H9 (cell line): ENCODE measurements around the gene ZNF407. TPM values are rescaled to one million over a fixed set of nuclear protein-coding genes. Genes with fewer than 3 reads are reported as not detected.

Experiments
- DNase-seq: peaks from one replicate; pipeline ENCODE4 v3.0.0-alpha.2; 2017
- H2AFZ ChIP-seq: one replicate; pipeline ENCODE4 v1.6.1; 2013; ENCODE audit warnings: mild to moderate bottlenecking, low read length, control low read depth, moderate library complexity
- H2AK5ac ChIP-seq: 2 replicates; pipeline ENCODE4 v1.6.1; 2013; ENCODE audit warnings: low read length, control low read depth, mixed read lengths; ENCODE audit not compliant: insufficient read length
- H2BK120ac ChIP-seq: one replicate; pipeline ENCODE4 v1.6.1; 2013; ENCODE audit warnings: low read depth, mild to moderate bottlenecking, low read length, control low read depth, inconsistent platforms; ENCODE audit not compliant: poor library complexity, severe bottlenecking
- H2BK12ac ChIP-seq: 2 replicates; pipeline ENCODE4 v1.6.1; 2013; ENCODE audit warnings: low read length, control low read depth, mixed read lengths, low read depth; ENCODE audit not compliant: insufficient read length
- H2BK15ac ChIP-seq: 2 replicates; pipeline ENCODE4 v1.6.1; 2013; ENCODE audit warnings: low read depth, low read length, control low read depth
- H2BK20ac ChIP-seq: one replicate; pipeline ENCODE4 v1.6.1; 2013; ENCODE audit warnings: low read depth, mild to moderate bottlenecking, low read length, control low read depth, inconsistent platforms; ENCODE audit not compliant: poor library complexity, severe bottlenecking
- H2BK5ac ChIP-seq: 2 replicates; pipeline ENCODE4 v1.6.1; 2013; ENCODE audit warnings: low read length, control low read depth, mixed read lengths; ENCODE audit not compliant: insufficient read length
- H3K14ac ChIP-seq: 2 replicates; pipeline ENCODE4 v1.6.1; 2013; ENCODE audit warnings: low read length, control low read depth; ENCODE audit not compliant: insufficient read depth
- H3K18ac ChIP-seq: 2 replicates; pipeline ENCODE4 v1.6.1; 2013; ENCODE audit warnings: low read depth, mild to moderate bottlenecking, mixed read lengths, low read length, control low read depth; ENCODE audit not compliant: insufficient read length
- H3K23ac ChIP-seq: 2 replicates; pipeline ENCODE4 v1.6.1; 2013; ENCODE audit warnings: low read length, control low read depth, mixed read lengths, low read depth; ENCODE audit not compliant: insufficient read length
- H3K23me2 ChIP-seq: 2 replicates; pipeline ENCODE4 v1.6.1; 2013; ENCODE audit warnings: low read depth, mild to moderate bottlenecking, mixed read lengths, low read length, control low read depth; ENCODE audit not compliant: insufficient read length, poor library complexity, severe bottlenecking
- H3K27ac ChIP-seq: 2 replicates; pipeline ENCODE4 v1.5.1; 2013; ENCODE audit warnings: low read length, control low read depth, mixed read lengths, low read depth; ENCODE audit not compliant: insufficient read length
- H3K27me3 ChIP-seq: 2 replicates; pipeline ENCODE4 v1.6.1; 2013; ENCODE audit warnings: low read length, control low read depth, inconsistent platforms; ENCODE audit not compliant: insufficient read depth
- H3K4ac ChIP-seq: 2 replicates; pipeline ENCODE4 v1.6.1; 2013; ENCODE audit warnings: low read depth, mild to moderate bottlenecking, control low read depth, inconsistent platforms, low read length, moderate library complexity
- H3K4me1 ChIP-seq: 2 replicates; pipeline ENCODE4 v1.6.1; 2013; ENCODE audit warnings: low read length, control low read depth, inconsistent platforms; ENCODE audit not compliant: insufficient read depth
- H3K4me2 ChIP-seq: 2 replicates; pipeline ENCODE4 v1.6.1; 2013; ENCODE audit warnings: low read length, control low read depth, mixed read lengths; ENCODE audit not compliant: insufficient read length, insufficient read depth
- H3K56ac ChIP-seq: 2 replicates; pipeline ENCODE4 v1.6.1; 2013; ENCODE audit warnings: low read depth, mild to moderate bottlenecking, mixed read lengths, low read length, control low read depth; ENCODE audit not compliant: insufficient read length
- H3K79me1 ChIP-seq: 2 replicates; pipeline ENCODE4 v1.6.1; 2013; ENCODE audit warnings: low read depth, mild to moderate bottlenecking, moderate library complexity, low read length, control low read depth, inconsistent platforms; ENCODE audit not compliant: insufficient read depth, poor library complexity, severe bottlenecking
- H3K79me2 ChIP-seq: 2 replicates; pipeline ENCODE4 v1.6.1; 2013; ENCODE audit warnings: low read length, control low read depth, inconsistent platforms; ENCODE audit not compliant: insufficient read depth
- H3K9ac ChIP-seq: 2 replicates; pipeline ENCODE4 v1.6.1; 2013; ENCODE audit warnings: low read length, control low read depth, mixed read lengths; ENCODE audit not compliant: insufficient read length; ENCODE audit errors: extremely low read depth
- H3K9me3 ChIP-seq: one replicate; pipeline ENCODE4 v1.6.1; 2013; ENCODE audit warnings: low read depth, low read length, inconsistent platforms; ENCODE audit not compliant: control insufficient read depth
- H3T11ph ChIP-seq: one replicate; pipeline ENCODE4 v1.6.1; 2013; ENCODE audit warnings: mild to moderate bottlenecking, low read length, control low read depth, inconsistent platforms
- H4K20me1 ChIP-seq: one replicate; pipeline ENCODE4 v1.6.1; 2013; ENCODE audit not compliant: control insufficient read depth, insufficient read length, insufficient read depth
- H4K5ac ChIP-seq: 2 replicates; pipeline ENCODE4 v1.6.1; 2013; ENCODE audit warnings: low read depth, mild to moderate bottlenecking, mixed read lengths, low read length, control low read depth; ENCODE audit not compliant: insufficient read length
- H4K8ac ChIP-seq: replicated peaks from 2 replicates; pipeline ENCODE4 v1.6.1; 2013; ENCODE audit warnings: low read length, control low read depth, mixed read lengths, low read depth; ENCODE audit not compliant: insufficient read length
- H4K91ac ChIP-seq: 2 replicates; pipeline ENCODE4 v1.6.1; 2013; ENCODE audit warnings: low read depth, mild to moderate bottlenecking, moderate library complexity, mixed read lengths, low read length, control low read depth; ENCODE audit not compliant: insufficient read length
- H3K27ac Mint-ChIP-seq, 3 experiments: 2 replicates in 2 of 3; 3 replicates in 1 of 3; pipeline ENCODE4 v1.8.0; 2020 to 2021; ENCODE audit warnings: mixed read lengths in 3 of 3, mild to moderate bottlenecking in 1 of 3, moderate library complexity in 1 of 3
- H3K27me3 Mint-ChIP-seq: 2 replicates; pipeline ENCODE4 v1.8.0; 2021; ENCODE audit warnings: low read depth, mild to moderate bottlenecking, moderate library complexity, mixed read lengths
- H3K36me3 Mint-ChIP-seq, 3 experiments: 2 replicates in 2 of 3; 3 replicates in 1 of 3; pipeline ENCODE4 v1.8.0; 2020 to 2021; ENCODE audit warnings: low read depth in 3 of 3, mixed read lengths in 3 of 3; ENCODE audit not compliant: insufficient read depth in 1 of 3
- H3K4me1 Mint-ChIP-seq, 2 experiments: 2 replicates each; pipeline ENCODE4 v1.8.0; 2020; ENCODE audit warnings: mixed read lengths in 2 of 2
- H3K4me3 Mint-ChIP-seq, 2 experiments: 2 replicates in 1 of 2; 3 replicates in 1 of 2; pipeline ENCODE4 v1.8.0; 2020 to 2021; ENCODE audit warnings: mild to moderate bottlenecking in 2 of 2, mixed read lengths in 2 of 2, moderate library complexity in 1 of 2
- H3K9me3 Mint-ChIP-seq, 2 experiments: 2 replicates in 1 of 2; 3 replicates in 1 of 2; pipeline ENCODE4 v1.8.0; 2020; ENCODE audit warnings: mild to moderate bottlenecking in 2 of 2, mixed read lengths in 2 of 2, moderate library complexity in 1 of 2
- CTCF ChIP-seq: fragments of 200-600 bp; sonication (generic); conservative IDR thresholded peaks from 3 replicates; pipeline ENCODE4 v1.8.0; 2021; ENCODE audit warnings: antibody characterized with exemption, mild to moderate bottlenecking
- WGBS: extraction: QIAGEN DNeasy Blood & Tissue Kit; methylation state at CpG from one replicate; pipeline ENCODE4 v1.1.7; 2013; ENCODE audit warnings: missing lambda C conversion rate, low lambda C conversion rate, mixed read lengths; ENCODE audit not compliant: insufficient read length; ENCODE audit errors: extremely low coverage; 5-methylcytosine and 5-hydroxymethylcytosine counted together
- total RNA-seq: library from RNA; stranded (reverse); gene quantifications from 2 replicates; pipeline ENCODE4 v1.2.1, GENCODE V29; 2021

The ZNF407 gene
- total RNA-seq, 1 experiment from 2014 or later = 8.7 TPM

GRCh38 chr18:74698881-74699280 is 101.2 kb downstream of the ZNF407 start:
- Histone ChIP-seq H2BK12ac (no peak overlapping the region), H3K18ac (no peak overlapping the region), H3T11ph (no peak overlapping the region), H3K23me2 (no peaks in the 10 kb centered on the region), H2AK5ac (no peak overlapping the region), H4K5ac (no peak overlapping the region), H3K27me3 (no peaks in the 10 kb centered on the region), H3K14ac (no peak overlapping the region), H2BK15ac (no peak overlapping the region), H3K9me3 (no peaks in the 10 kb centered on the region), H4K20me1 (no peaks in the 10 kb centered on the region), H2BK5ac (no peak overlapping the region), H3K56ac (no peak overlapping the region), H2BK20ac (no peak overlapping the region), H3K23ac (no peak overlapping the region), H3K4me2 (no peak overlapping the region), H3K4ac (no peak overlapping the region), H4K91ac (no peak overlapping the region), H3K9ac (no peak overlapping the region), H2AFZ (no peak overlapping the region), H2BK120ac (no peak overlapping the region), H4K8ac (no peak overlapping the region), H3K4me1 (no peaks in the 10 kb centered on the region), H3K27ac (no peak overlapping the region), H3K79me2 (no peaks in the 10 kb centered on the region), H3K79me1 (no peaks in the 10 kb centered on the region)
- Mint-ChIP-seq H3K9me3 (no peaks in the 10 kb centered on the region), H3K4me3 (no peak overlapping the region), H3K36me3 (no peaks in the 10 kb centered on the region), H3K27ac (no peak overlapping the region), H3K4me1 (no peaks in the 10 kb centered on the region), H3K27me3 (no peaks in the 10 kb centered on the region)
- DNase-seq = no peak
- TF ChIP-seq CTCF = no peak
- WGBS = no CpG with 5 or more reads among the region's 4 CpGs
